Natural killer cell (primary cell): ENCODE measurements around the gene CNOT1. TPM values are rescaled to one million over a fixed set of nuclear protein-coding genes. Genes with fewer than 3 reads are reported as not detected.
"Not testable (repeated sequence)": the region's sequence is repeated elsewhere in the genome, so short reads cannot be mapped to it uniquely, and the experiment has no call there.

Experiments
- ATAC-seq, 3 donors: fragments of 150-1000 bp in 2 of 3; fragments of 200-7000 bp in 1 of 3; cut with Tn5 transposase; 1 replicate in 1 of 3; 2 replicates in 2 of 3; pipeline ENCODE4 v1.10.0; 2021; ENCODE audit warnings: mild to moderate bottlenecking in 2 of 3, moderate library complexity in 2 of 3
- DNase-seq, 2 donors: peaks; one replicate each; pipeline versions ENCODE4 v3.0.0 to v3.0.0-alpha.2; 2013 to 2021; ENCODE audit warnings: mixed read lengths in 1 of 2
- H3K27ac ChIP-seq: one replicate; pipeline ENCODE4 v1.5.1; 2013; ENCODE audit warnings: mild to moderate bottlenecking, low read length
- H3K27me3 ChIP-seq: one replicate; pipeline ENCODE4 v1.6.1; 2013; ENCODE audit warnings: low read length; ENCODE audit not compliant: control insufficient read depth, insufficient read depth
- H3K36me3 ChIP-seq: one replicate; pipeline ENCODE4 v1.6.1; 2013; ENCODE audit warnings: low read length; ENCODE audit not compliant: control insufficient read depth, insufficient read depth
- H3K4me1 ChIP-seq: one replicate; pipeline ENCODE4 v1.6.1; 2013; ENCODE audit warnings: low read length; ENCODE audit not compliant: control insufficient read depth, insufficient read depth
- H3K4me3 ChIP-seq: one replicate; pipeline ENCODE4 v1.5.1; 2013; ENCODE audit warnings: low read length
- H3K9me3 ChIP-seq: one replicate; pipeline ENCODE4 v1.6.1; 2013; ENCODE audit warnings: low read length; ENCODE audit not compliant: control insufficient read depth, insufficient read depth
- H3K27ac Mint-ChIP-seq, 2 donors: one replicate each; pipeline ENCODE4 v1.8.0; 2022; ENCODE audit warnings: mild to moderate bottlenecking in 2 of 2, mixed read lengths in 2 of 2, moderate library complexity in 1 of 2
- H3K27me3 Mint-ChIP-seq, 2 donors: one replicate each; pipeline ENCODE4 v1.8.0; 2022; ENCODE audit warnings: low read depth in 2 of 2, mixed read lengths in 2 of 2
- H3K36me3 Mint-ChIP-seq: one replicate; pipeline ENCODE4 v1.8.0; 2022; ENCODE audit warnings: mixed read lengths
- H3K4me1 Mint-ChIP-seq, 2 donors: one replicate each; pipeline ENCODE4 v1.8.0; 2022; ENCODE audit warnings: mixed read lengths in 2 of 2
- H3K4me3 Mint-ChIP-seq: one replicate; pipeline ENCODE4 v1.8.0; 2022; ENCODE audit warnings: mild to moderate bottlenecking, moderate library complexity, mixed read lengths
- H3K9me3 Mint-ChIP-seq, 2 donors: one replicate each; pipeline ENCODE4 v1.8.0; 2022; ENCODE audit warnings: mixed read lengths in 2 of 2
- CTCF ChIP-seq: fragments of 200-600 bp; IDR thresholded peaks from one replicate; pipeline ENCODE4 v1.8.0; 2022; ENCODE audit warnings: antibody characterized with exemption
- WGBS: methylation state at CpG from one replicate; pipeline ENCODE4 v1.1.7; 2013; ENCODE audit warnings: missing lambda C conversion rate; ENCODE audit not compliant: insufficient coverage; 5-methylcytosine and 5-hydroxymethylcytosine counted together
- intact Hi-C: fragments of 100-400 bp; cut with micrococcal nuclease; formaldehyde crosslinking; loops from one replicate; pipeline ENCODE4 v1.14.2; 2022
- total RNA-seq, 4 donors: library from RNA; stranded (reverse); fragments of 120-200 nt in 1 of 4; gene quantifications; one replicate each; pipeline versions ENCODE4 v1.2.3 to v1.2.4, GENCODE V29; 2013 to 2022

The CNOT1 gene
- total RNA-seq, 3 donors from 2014 or later (not counting 1 experiment from before 2014, with no cell fraction given), result 242 to 275 (median 249) TPM

- Histone ChIP-seq H3K27ac (no peak overlapping the region), H3K36me3 (peaks cover 17% of the 10 kb centered on the region), H3K27me3 (no peaks in the 10 kb centered on the region), H3K4me3 (no peak overlapping the region), H3K4me1 (peaks cover 7% of the 10 kb centered on the region), H3K9me3 (no peaks in the 10 kb centered on the region)
- Mint-ChIP-seq H3K36me3 (no peaks in the 10 kb centered on the region), H3K27me3 (no peaks in the 10 kb centered on the region), H3K27ac (no peak overlapping the region), H3K4me1 (peaks cover 4 to 24% of the 10 kb centered on the region in 2 donors), H3K4me3 (no peak overlapping the region), H3K9me3 (no peaks in the 10 kb centered on the region)
- no peak for TF ChIP-seq CTCF
- 75% methylated on average over 6 of the region's 6 CpGs for WGBS
- DNase-seq (no peak), ATAC-seq (no peak)
- intact Hi-C loops, result no loop called here
These were observed 15.4 kb downstream of the CNOT1 start for GRCh38 chr16:58614212-58614611.

- DNase-seq, H3K27me3 Mint-ChIP-seq, H3K4me3 Mint-ChIP-seq, H3K27me3 ChIP-seq, H3K9me3 Mint-ChIP-seq, H3K36me3 Mint-ChIP-seq, intact Hi-C loops, H3K27ac ChIP-seq, H3K9me3 ChIP-seq, H3K4me3 ChIP-seq, ATAC-seq, H3K4me1 ChIP-seq: not testable (repeated sequence)
- WGBS, result 97% methylated on average over 7 of the region's 7 CpGs
- Mint-ChIP-seq H3K27ac (peak overlapping the region in 1 of 2 donors; percentile 45), H3K4me1 (peaks cover 4 to 31% of the 10 kb centered on the region in 2 donors)
- H3K36me3 ChIP-seq, result peaks cover 13% of the 10 kb centered on the region
These were observed 16.7 kb downstream of the CNOT1 start for GRCh38 chr16:58612965-58613364.

- no peak overlapping the region for H3K27ac ChIP-seq
- Mint-ChIP-seq H3K36me3 (no peaks in the 10 kb centered on the region), H3K9me3 (no peaks in the 10 kb centered on the region), H3K27me3 (no peaks in the 10 kb centered on the region), H3K27ac (peak overlapping the region in 1 of 2 donors; percentile 57), H3K4me3 (no peak overlapping the region), H3K4me1 (peaks cover 17 to 41% of the 10 kb centered on the region in 2 donors)
- no peak for DNase-seq
- H3K27me3 ChIP-seq, result no peaks in the 10 kb centered on the region
- no peak for ATAC-seq
- intact Hi-C loops, result no loop called here
- H3K36me3 ChIP-seq, result no peaks in the 10 kb centered on the region
- no peaks in the 10 kb centered on the region for H3K9me3 ChIP-seq
- H3K4me3 ChIP-seq, result no peak overlapping the region
- WGBS, result 92% methylated on average over 8 of the region's 8 CpGs
- TF ChIP-seq CTCF, result no peak
- H3K4me1 ChIP-seq, result peaks cover 9% of the 10 kb centered on the region
These were observed 21.0 kb downstream of the CNOT1 start for GRCh38 chr16:58608601-58609136.

- H3K4me1 Mint-ChIP-seq, result peaks cover 35 to 58% of the 10 kb centered on the region in 2 donors
- H3K27ac ChIP-seq, result no peak overlapping the region
- H3K4me3 Mint-ChIP-seq, result no peak overlapping the region
- ATAC-seq, result no peak
- H3K4me1 ChIP-seq, result peaks cover 18% of the 10 kb centered on the region
- H3K27me3 ChIP-seq, result no peaks in the 10 kb centered on the region
- no peaks in the 10 kb centered on the region for H3K36me3 Mint-ChIP-seq
- no peak for DNase-seq
- no peak overlapping the region for H3K4me3 ChIP-seq
- intact Hi-C loops, result no loop called here
- H3K27ac Mint-ChIP-seq, result peak overlapping the region in 1 of 2 donors; percentile 57
- no peaks in the 10 kb centered on the region for H3K36me3 ChIP-seq
- H3K27me3 Mint-ChIP-seq, result no peaks in the 10 kb centered on the region
- WGBS, result 89% methylated on average over 5 of the region's 7 CpGs
- H3K9me3 Mint-ChIP-seq, result no peaks in the 10 kb centered on the region
- no peak for TF ChIP-seq CTCF
- no peaks in the 10 kb centered on the region for H3K9me3 ChIP-seq
These were observed 24.1 kb downstream of the CNOT1 start for GRCh38 chr16:58605562-58605961.
